GM19468 (cell line): ENCODE measurements around the gene DNER.

Experiments
- ATAC-seq: cut with Tn5 transposase; IDR thresholded peaks from one replicate; pipeline ENCODE4 v1.9.1; 2021; ENCODE audit warnings: mild to moderate bottlenecking, moderate library complexity, moderate number of reproducible peaks; ENCODE audit not compliant: unreplicated experiment; ENCODE audit errors: extremely low read depth

Gene DNER

DNA sequence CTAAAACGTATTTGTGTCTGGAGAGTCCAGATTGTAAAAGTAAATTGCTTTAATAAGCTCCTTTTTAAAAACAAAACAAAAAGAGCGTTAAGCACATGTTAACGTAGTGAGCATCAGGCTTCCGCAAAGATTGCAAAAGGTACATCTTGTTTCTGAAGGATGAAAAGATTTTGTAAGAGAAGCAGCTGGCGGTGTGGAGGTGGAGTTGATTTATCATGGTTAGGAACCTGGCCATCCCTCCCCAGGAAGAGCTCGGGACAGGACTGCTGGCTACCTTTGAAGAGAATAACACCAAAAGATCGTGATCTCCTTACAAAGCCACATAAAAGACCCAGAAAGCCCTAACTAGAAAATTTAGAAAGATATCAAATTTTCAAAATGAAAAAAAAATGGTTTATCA, 132.2 kb downstream of the DNER start:
- ATAC-seq, result no peak

DNA sequence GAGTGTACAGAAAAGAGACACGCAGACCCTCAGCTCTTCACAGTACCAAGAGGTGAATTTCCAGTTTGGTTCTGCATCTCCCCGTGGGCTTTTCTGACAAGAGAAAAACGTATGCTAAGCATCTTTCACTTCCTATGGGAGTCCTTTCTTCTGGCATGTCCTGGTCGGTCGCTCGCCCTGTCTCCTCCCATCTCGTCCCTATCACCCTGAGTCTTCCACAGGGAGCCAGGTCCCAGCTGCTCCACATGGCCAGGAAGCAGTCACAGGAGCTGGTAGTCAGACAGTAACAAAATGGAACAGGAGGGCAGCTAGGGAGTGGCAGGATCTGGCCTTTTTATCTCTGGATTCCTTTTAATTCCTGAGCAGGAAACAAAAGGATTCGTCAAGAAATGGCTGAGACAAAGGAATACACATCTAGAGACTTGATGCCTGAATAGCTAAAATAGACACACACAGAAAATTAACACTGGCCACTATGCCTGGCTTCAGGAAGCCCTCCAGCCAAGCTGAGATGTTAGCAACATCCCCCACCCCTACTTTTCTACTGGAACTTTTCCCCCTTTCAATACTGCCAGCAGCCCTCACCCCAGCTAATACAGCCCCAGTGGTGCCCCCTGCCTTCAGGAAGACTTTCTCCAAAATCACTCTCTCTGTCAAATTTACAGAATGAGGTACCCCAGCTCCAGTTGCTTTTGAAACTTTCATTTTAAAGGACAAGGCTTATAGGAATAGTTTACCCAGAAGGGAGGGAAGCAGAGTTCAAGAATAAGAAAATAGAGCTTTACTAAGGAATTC, 136.1 kb downstream of the DNER start:
- ATAC-seq, result no peak

DNA sequence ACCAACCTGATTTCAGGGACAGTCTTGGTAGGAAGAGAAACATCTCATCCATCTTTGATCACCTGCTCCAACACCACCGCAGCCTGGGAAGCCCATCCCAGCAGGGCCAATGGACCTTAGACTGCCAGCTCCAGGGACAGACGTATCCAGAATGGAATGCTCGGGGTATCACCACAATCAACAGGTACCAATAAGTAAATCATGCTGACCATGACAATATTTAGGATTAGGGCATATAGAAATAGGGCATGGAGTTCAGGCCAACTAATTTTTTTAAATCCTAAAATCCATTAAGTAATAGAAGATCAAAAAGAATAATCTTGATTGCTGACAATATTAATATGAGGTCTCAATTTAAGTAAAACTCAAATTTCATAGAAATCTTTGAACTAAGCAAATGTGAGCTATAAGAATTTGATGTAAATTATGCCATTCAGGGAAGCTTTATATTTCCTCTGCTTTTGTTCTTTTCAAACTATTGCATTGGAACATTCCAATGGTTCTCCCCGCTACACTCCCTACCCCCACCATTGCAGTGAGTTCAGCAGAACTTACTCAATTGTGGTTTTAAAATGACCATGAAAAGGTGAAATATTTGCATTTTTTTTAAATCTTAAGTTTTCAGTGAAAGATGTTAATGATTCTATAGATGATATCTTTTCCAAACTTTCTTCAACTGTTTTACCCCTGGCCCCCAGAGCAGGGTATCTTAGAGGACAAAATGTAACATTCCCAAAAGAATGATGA, 138.6 kb downstream of the DNER start:
- no peak for ATAC-seq

GRCh38 chr2:229572507-229573271, 141.7 kb downstream of the DNER start:
- no peak for ATAC-seq

DNA sequence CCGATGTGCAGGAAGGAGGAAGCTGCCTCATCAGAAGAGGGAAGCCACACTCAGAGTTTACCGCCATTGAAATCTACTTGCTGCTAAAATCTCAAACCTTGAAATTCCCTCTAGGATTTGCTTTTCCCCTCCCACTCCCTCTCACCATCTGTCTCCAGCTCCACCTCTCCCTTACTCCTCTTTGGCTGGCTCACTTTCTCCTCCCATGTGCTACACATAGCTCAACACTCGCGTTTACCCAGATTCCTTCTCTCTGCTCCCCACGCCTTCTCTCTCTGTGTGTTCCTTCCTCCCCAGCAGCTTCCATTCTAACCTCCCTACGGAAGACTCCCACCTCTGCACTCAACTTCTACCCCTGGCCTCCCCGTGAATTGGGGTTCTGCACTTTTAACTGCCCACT, 143.1 kb downstream of the DNER start:
- ATAC-seq, result no peak

- no peak for ATAC-seq
Observed at GRCh38 chr2:229566370-229566769, 148.0 kb downstream of the DNER start.

GRCh38 chr2:229564300-229564907, 150.0 kb downstream of the DNER start:
- ATAC-seq, result no peak

GRCh38 chr2:229563388-229563787, 151.0 kb downstream of the DNER start:
- no peak for ATAC-seq

GRCh38 chr2:229562472-229563127, 151.8 kb downstream of the DNER start:
- no peak for ATAC-seq

DNA sequence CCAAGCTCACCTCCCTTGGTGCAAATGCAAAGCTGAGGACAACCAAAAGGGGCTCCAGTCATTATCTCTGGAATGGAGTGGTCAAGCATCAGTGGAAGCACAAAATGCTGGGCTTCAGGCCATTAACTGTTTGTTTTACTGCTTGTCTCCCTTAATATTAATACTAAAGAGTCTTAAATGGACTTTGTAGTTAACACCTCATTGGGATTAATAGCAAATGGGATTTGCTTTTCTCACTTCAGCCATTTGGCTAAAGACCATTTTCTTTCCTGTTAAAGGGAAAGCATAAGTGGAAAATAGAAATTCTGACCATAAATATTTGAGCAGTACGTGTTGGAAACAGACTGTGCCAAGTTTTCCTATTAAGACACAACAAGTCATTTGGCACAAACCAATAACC, 154.4 kb downstream of the DNER start:
- no peak for ATAC-seq

GRCh38 chr2:229553091-229553490, 161.3 kb downstream of the DNER start:
- no peak for ATAC-seq

- ATAC-seq, result no peak
Observed at GRCh38 chr2:229543176-229543873, 171.0 kb downstream of the DNER start.

GRCh38 chr2:229539628-229540027, 174.7 kb downstream of the DNER start:
- no peak for ATAC-seq

- ATAC-seq, result no peak
Observed at GRCh38 chr2:229531594-229531993, 182.8 kb downstream of the DNER start.

- ATAC-seq, result no peak
Observed at GRCh38 chr2:229530434-229530833, 183.9 kb downstream of the DNER start.

DNA sequence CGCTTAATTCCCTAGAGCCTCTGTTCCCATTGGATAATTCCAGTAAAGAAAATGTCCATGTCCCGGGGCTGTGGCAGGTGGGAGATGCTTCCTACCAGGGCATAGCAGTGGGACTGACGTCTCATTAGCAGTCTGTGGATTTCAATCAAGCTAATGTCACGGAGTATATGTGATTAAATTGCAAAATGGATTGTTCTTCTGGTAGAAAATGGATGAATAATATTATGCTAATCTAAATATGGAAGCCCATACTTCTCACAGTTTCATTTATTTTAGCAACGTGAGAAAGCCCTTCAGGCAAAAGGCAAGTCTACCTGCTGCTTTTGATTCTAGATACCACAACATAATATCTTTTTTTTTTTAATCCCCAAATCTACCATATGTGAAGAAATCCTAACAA, 185.5 kb downstream of the DNER start:
- ATAC-seq, result no peak

DNA sequence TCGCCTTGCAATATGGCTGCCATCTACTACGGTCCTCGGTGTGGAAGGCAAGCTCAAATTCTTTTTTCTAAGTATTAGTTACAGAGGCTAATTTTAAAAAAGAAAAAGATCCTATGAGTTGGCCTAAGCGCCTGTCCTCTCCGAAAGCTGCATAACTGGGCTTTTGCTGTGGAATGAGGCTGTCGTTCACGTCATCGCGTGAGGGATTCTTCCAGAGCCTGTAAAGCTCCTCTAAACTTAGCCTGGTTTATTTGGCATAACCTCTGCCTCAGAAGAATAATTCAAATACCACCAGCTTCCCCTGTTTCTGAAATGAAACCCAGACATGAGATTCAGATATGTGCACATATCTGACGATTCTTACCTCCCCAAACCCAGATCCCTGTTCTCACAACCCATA, 187.4 kb downstream of the DNER start:
- ATAC-seq, result no peak

- no peak for ATAC-seq
Observed at GRCh38 chr2:229524799-229525198, 189.6 kb downstream of the DNER start.

DNA sequence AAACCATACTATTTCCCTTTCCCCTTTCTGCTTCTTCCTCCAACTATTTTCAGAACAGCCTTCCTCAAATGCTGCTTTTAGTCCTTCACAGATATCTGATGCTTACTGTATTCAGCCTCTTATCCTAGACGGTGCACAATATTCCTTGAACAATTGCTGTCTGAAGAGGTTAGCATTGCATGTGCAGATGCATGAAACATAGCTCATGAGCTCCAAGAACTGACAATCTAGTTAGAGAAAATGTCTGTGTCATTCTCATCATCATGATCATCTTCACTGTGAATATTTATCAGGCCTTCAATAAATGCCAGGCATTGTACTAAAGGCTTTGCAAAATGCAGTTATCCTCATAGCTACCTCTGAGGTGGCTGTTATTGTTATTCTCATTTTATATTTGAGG, 190.7 kb downstream of the DNER start:
- ATAC-seq, result no peak
